HG03432 (cell line): ENCODE measurements around the gene LIN54.
"Not testable (repeated sequence)": the region's sequence is repeated elsewhere in the genome, so short reads cannot be mapped to it uniquely, and the experiment has no call there.

Experiments used
- ATAC-seq: cut with Tn5 transposase; IDR thresholded peaks from one replicate; pipeline ENCODE4 v1.9.1; 2021; ENCODE audit warnings: mild to moderate bottlenecking, moderate library complexity; ENCODE audit not compliant: unreplicated experiment

LIN54 gene

GRCh38 chr4:83012687-83013419, 2.2 kb upstream of the LIN54 start:
- ATAC-seq: peak; percentile 89

GRCh38 chr4:83012200-83012686, 1.6 kb upstream of the LIN54 start:
- ATAC-seq: peak; percentile 15

- ATAC-seq: no peak
Observed at GRCh38 chr4:83011689-83012199, 1.1 kb upstream of the LIN54 start.

GRCh38 chr4:83010111-83010521, 507 bp downstream of the LIN54 start:
- ATAC-seq: no peak

- no peak for ATAC-seq
Observed at GRCh38 chr4:83009529-83009928, 1.1 kb downstream of the LIN54 start.

- ATAC-seq: not testable (repeated sequence)
Observed at GRCh38 chr4:83003044-83003791, 7.4 kb downstream of the LIN54 start.

GRCh38 chr4:83002329-83002728, 8.3 kb downstream of the LIN54 start:
- no peak for ATAC-seq

GRCh38 chr4:82998898-82999297, 11.7 kb downstream of the LIN54 start:
- no peak for ATAC-seq

GRCh38 chr4:82994834-82995233, 15.8 kb downstream of the LIN54 start:
- no peak for ATAC-seq

GRCh38 chr4:82989575-82990429, 20.8 kb downstream of the LIN54 start:
- ATAC-seq: peak; percentile 96

- ATAC-seq: no peak
Observed at GRCh38 chr4:82988323-82988832, 22.2 kb downstream of the LIN54 start.

GRCh38 chr4:82987519-82987918, 23.1 kb downstream of the LIN54 start:
- not testable (repeated sequence) for ATAC-seq

- no peak for ATAC-seq
Observed at GRCh38 chr4:82984459-82984858, 26.2 kb downstream of the LIN54 start.

- ATAC-seq: no peak
Observed at GRCh38 chr4:82983444-82983843, 27.2 kb downstream of the LIN54 start.

GRCh38 chr4:82981138-82981537, 29.5 kb downstream of the LIN54 start:
- no peak for ATAC-seq

GRCh38 chr4:82975792-82976191, 34.8 kb downstream of the LIN54 start:
- ATAC-seq: no peak

- no peak for ATAC-seq
Observed at GRCh38 chr4:82969414-82969813, 41.2 kb downstream of the LIN54 start.

- no peak for ATAC-seq
Observed at GRCh38 chr4:82968972-82969371, 41.7 kb downstream of the LIN54 start.

- ATAC-seq: no peak
Observed at GRCh38 chr4:82965763-82966162, 44.9 kb downstream of the LIN54 start.

- no peak for ATAC-seq
Observed at GRCh38 chr4:82957045-82957444, 53.6 kb downstream of the LIN54 start.

- no peak for ATAC-seq
Observed at GRCh38 chr4:82954212-82954611, 56.4 kb downstream of the LIN54 start.
